Dendritic cell treated with granulocyte-macrophage colony-stimulating factor and Interleukin-4, amounts not matched to agents 40 ng/mL and 50 ng/mL, for 4 days (primary cell): ENCODE results near the gene MED17.

Experiments used
- H3K27ac Mint-ChIP-seq: one replicate; pipeline ENCODE4 v1.8.0; 2022; ENCODE audit warnings: mild to moderate bottlenecking, mixed read lengths
- H3K27me3 Mint-ChIP-seq: one replicate; pipeline ENCODE4 v1.8.0; 2022; ENCODE audit warnings: mild to moderate bottlenecking, mixed read lengths
- H3K36me3 Mint-ChIP-seq: one replicate; pipeline ENCODE4 v1.8.0; 2022; ENCODE audit warnings: low read depth, mixed read lengths
- H3K4me1 Mint-ChIP-seq: one replicate; pipeline ENCODE4 v1.8.0; 2022; ENCODE audit warnings: low read depth, mixed read lengths
- H3K4me3 Mint-ChIP-seq: one replicate; pipeline ENCODE4 v1.8.0; 2022; ENCODE audit warnings: mild to moderate bottlenecking, moderate library complexity, mixed read lengths
- H3K9me3 Mint-ChIP-seq: one replicate; pipeline ENCODE4 v1.8.0; 2022; ENCODE audit warnings: mixed read lengths
- intact Hi-C: fragments of 100-400 bp; cut with micrococcal nuclease; formaldehyde crosslinking; loops from one replicate; pipeline ENCODE4 v1.15.0; 2022

The MED17 gene

GRCh38 chr11:93813974-93814373, 29.9 kb downstream of the MED17 start:
- no peak overlapping the region for H3K4me3 Mint-ChIP-seq
- no peak overlapping the region for H3K27ac Mint-ChIP-seq
- peaks cover 66% of the 10 kb centered on the region for H3K36me3 Mint-ChIP-seq
- H3K27me3 Mint-ChIP-seq: no peaks in the 10 kb centered on the region
- no peaks in the 10 kb centered on the region for H3K4me1 Mint-ChIP-seq
- intact Hi-C loops: no loop called here
- H3K9me3 Mint-ChIP-seq: no peaks in the 10 kb centered on the region

- intact Hi-C loops: no loop called here
- H3K36me3 Mint-ChIP-seq: peaks cover 56% of the 10 kb centered on the region
- H3K9me3 Mint-ChIP-seq: no peaks in the 10 kb centered on the region
- H3K27ac Mint-ChIP-seq: no peak overlapping the region
- no peaks in the 10 kb centered on the region for H3K27me3 Mint-ChIP-seq
- no peaks in the 10 kb centered on the region for H3K4me1 Mint-ChIP-seq
- no peak overlapping the region for H3K4me3 Mint-ChIP-seq
Measured at GRCh38 chr11:93814966-93815633, 31.0 kb downstream of the MED17 start.

GRCh38 chr11:93817426-93818348, 33.6 kb downstream of the MED17 start:
- Mint-ChIP-seq H3K36me3 (peaks cover 30% of the 10 kb centered on the region), H3K27me3 (no peaks in the 10 kb centered on the region), H3K9me3 (no peaks in the 10 kb centered on the region), H3K27ac (no peak overlapping the region), H3K4me3 (no peak overlapping the region), H3K4me1 (no peaks in the 10 kb centered on the region)
- intact Hi-C loops: no loop called here

- H3K27me3 Mint-ChIP-seq: no peaks in the 10 kb centered on the region
- no peak overlapping the region for H3K4me3 Mint-ChIP-seq
- intact Hi-C loops: no loop called here
Measured at GRCh38 chr11:93819966-93820695, 36.0 kb downstream of the MED17 start.

GRCh38 chr11:93820847-93821246, 36.8 kb downstream of the MED17 start:
- H3K9me3 Mint-ChIP-seq: no peaks in the 10 kb centered on the region
- peaks cover 2% of the 10 kb centered on the region for H3K36me3 Mint-ChIP-seq
- intact Hi-C loops: no loop called here
- H3K4me1 Mint-ChIP-seq: no peaks in the 10 kb centered on the region
- no peak overlapping the region for H3K4me3 Mint-ChIP-seq
- no peak overlapping the region for H3K27ac Mint-ChIP-seq
- no peaks in the 10 kb centered on the region for H3K27me3 Mint-ChIP-seq

More at GRCh38 chr11:93819966-93820695, 36.0 kb downstream of the MED17 start:
- Mint-ChIP-seq H3K4me1 (no peaks in the 10 kb centered on the region), H3K36me3 (peaks cover 10% of the 10 kb centered on the region), H3K9me3 (no peaks in the 10 kb centered on the region), H3K27ac (no peak overlapping the region)

GRCh38 chr11:93821617-93822016, 37.5 kb downstream of the MED17 start:
- H3K4me3 Mint-ChIP-seq: no peak overlapping the region
- no peak overlapping the region for H3K27ac Mint-ChIP-seq

GRCh38 chr11:93822359-93822758, 38.3 kb downstream of the MED17 start:
- Mint-ChIP-seq H3K27ac (no peak overlapping the region), H3K4me3 (no peak overlapping the region), H3K27me3 (no peaks in the 10 kb centered on the region), H3K36me3 (no peaks in the 10 kb centered on the region), H3K9me3 (no peaks in the 10 kb centered on the region), H3K4me1 (no peaks in the 10 kb centered on the region)
- intact Hi-C loops: no loop called here

More at GRCh38 chr11:93821617-93822016, 37.5 kb downstream of the MED17 start:
- intact Hi-C loops: no loop called here
- no peaks in the 10 kb centered on the region for H3K9me3 Mint-ChIP-seq
- no peaks in the 10 kb centered on the region for H3K27me3 Mint-ChIP-seq
- H3K4me1 Mint-ChIP-seq: no peaks in the 10 kb centered on the region
- no peaks in the 10 kb centered on the region for H3K36me3 Mint-ChIP-seq

- Mint-ChIP-seq H3K27me3 (no peaks in the 10 kb centered on the region), H3K4me3 (no peak overlapping the region), H3K27ac (no peak overlapping the region), H3K9me3 (no peaks in the 10 kb centered on the region), H3K4me1 (no peaks in the 10 kb centered on the region), H3K36me3 (no peaks in the 10 kb centered on the region)
- intact Hi-C loops: no loop called here
Measured at GRCh38 chr11:93823210-93823609, 39.1 kb downstream of the MED17 start.

GRCh38 chr11:93827363-93827762, 43.3 kb downstream of the MED17 start:
- intact Hi-C loops: no loop called here
- Mint-ChIP-seq H3K4me1 (no peaks in the 10 kb centered on the region), H3K27me3 (no peaks in the 10 kb centered on the region), H3K36me3 (no peaks in the 10 kb centered on the region), H3K27ac (no peak overlapping the region), H3K9me3 (no peaks in the 10 kb centered on the region), H3K4me3 (no peak overlapping the region)

- intact Hi-C loops: no loop called here
- Mint-ChIP-seq H3K27ac (no peak overlapping the region), H3K4me1 (no peaks in the 10 kb centered on the region), H3K27me3 (no peaks in the 10 kb centered on the region), H3K9me3 (no peaks in the 10 kb centered on the region), H3K4me3 (no peak overlapping the region), H3K36me3 (no peaks in the 10 kb centered on the region)
Measured at GRCh38 chr11:93829598-93829997, 45.5 kb downstream of the MED17 start.

- Mint-ChIP-seq H3K4me1 (no peaks in the 10 kb centered on the region), H3K4me3 (no peak overlapping the region), H3K9me3 (no peaks in the 10 kb centered on the region), H3K36me3 (no peaks in the 10 kb centered on the region), H3K27me3 (no peaks in the 10 kb centered on the region), H3K27ac (no peak overlapping the region)
- intact Hi-C loops: no loop called here
Measured at GRCh38 chr11:93831343-93832127, 47.5 kb downstream of the MED17 start.

- Mint-ChIP-seq H3K27ac (no peak overlapping the region), H3K9me3 (no peaks in the 10 kb centered on the region), H3K36me3 (no peaks in the 10 kb centered on the region), H3K4me3 (no peak overlapping the region), H3K4me1 (no peaks in the 10 kb centered on the region), H3K27me3 (no peaks in the 10 kb centered on the region)
- intact Hi-C loops: no loop called here
Measured at GRCh38 chr11:93832780-93833179, 48.7 kb downstream of the MED17 start.

- no peaks in the 10 kb centered on the region for H3K36me3 Mint-ChIP-seq
- no peak overlapping the region for H3K27ac Mint-ChIP-seq
- H3K4me3 Mint-ChIP-seq: no peak overlapping the region
- no peaks in the 10 kb centered on the region for H3K9me3 Mint-ChIP-seq
- H3K4me1 Mint-ChIP-seq: no peaks in the 10 kb centered on the region
- peaks cover 1% of the 10 kb centered on the region for H3K27me3 Mint-ChIP-seq
- intact Hi-C loops: no loop called here
Measured at GRCh38 chr11:93838967-93839366, 54.9 kb downstream of the MED17 start.
